Tibial nerve (tissue), 4 donors: Measurements from ENCODE around the gene SCRN2. TPM values are rescaled to one million over a fixed set of nuclear protein-coding genes. Genes with fewer than 3 reads are reported as not detected.

Experiments used
- DNase-seq, 2 donors: peaks; one replicate each; pipeline ENCODE4 v3.0.0-alpha.2; 2019; ENCODE audit warnings: low spot score in 2 of 2
- H3K27ac ChIP-seq, 4 donors: fragments of 200-600 bp; sonication (generic) in 3 of 4; one replicate each; pipeline ENCODE4 v1.5.1; 2017 to 2019; ENCODE audit warnings: mild to moderate bottlenecking in 1 of 4
- H3K27me3 ChIP-seq, 2 donors: fragments of 200-600 bp; sonication (generic) in 1 of 2; one replicate each; pipeline versions ENCODE4 v1.5.1 to v1.6.0; 2017 to 2019
- H3K36me3 ChIP-seq, 3 donors: fragments of 200-600 bp; sonication (generic); one replicate each; pipeline ENCODE4 v1.5.1; 2018 to 2019
- H3K4me1 ChIP-seq, 4 donors: fragments of 200-600 bp; sonication (generic) in 3 of 4; one replicate each; pipeline ENCODE4 v1.5.1; 2017 to 2019
- H3K4me3 ChIP-seq, 4 donors: fragments of 200-600 bp; sonication (generic) in 3 of 4; one replicate each; pipeline ENCODE4 v1.5.1; 2017 to 2019; ENCODE audit warnings: mild to moderate bottlenecking in 1 of 4, moderate library complexity in 1 of 4
- H3K9me3 ChIP-seq, 4 donors: fragments of 200-600 bp; sonication (generic) in 3 of 4; one replicate each; pipeline ENCODE4 v1.5.1; 2017 to 2019
- CTCF ChIP-seq, 5 experiments: fragments of 200-600 bp in 3 of 5; fragments of 450-650 bp in 2 of 5; sonication (generic) in 3 of 5; IDR thresholded peaks; one replicate each; pipeline ENCODE4 v1.5.1; 2016 to 2019; ENCODE audit warnings: antibody characterized with exemption in 5 of 5, mild to moderate bottlenecking in 3 of 5, moderate library complexity in 2 of 5
- EP300 ChIP-seq, 2 donors: sonication (generic); formaldehyde crosslinking; IDR thresholded peaks; one replicate each; pipeline ENCODE4 v1.6.1; 2017; ENCODE audit warnings: antibody characterized with exemption in 2 of 2, mild to moderate bottlenecking in 1 of 2
- POLR2A ChIP-seq, 2 donors: fragments of 450-650 bp; IDR thresholded peaks; one replicate each; pipeline ENCODE4 v1.6.1; 2017; ENCODE audit warnings: antibody characterized with exemption in 2 of 2, mild to moderate bottlenecking in 2 of 2, moderate library complexity in 2 of 2
- WGBS, 2 donors: methylation state at CpG; one replicate each; pipeline ENCODE4 v1.1.5; 2018; 5-methylcytosine and 5-hydroxymethylcytosine counted together
- total RNA-seq, 4 donors: library from RNA; depleted of rRNA; stranded (reverse); fragments of >200 nt; gene quantifications; one replicate each; pipeline ENCODE4 v1.1.0, GENCODE V29; 2016

SCRN2 gene
- total RNA-seq, 4 donors from 2014 or later = 49.8 to 68.6 (median 56.6) TPM

- H3K9me3 ChIP-seq = no peaks in the 10 kb centered on the region
- TF ChIP-seq EP300 (IDR thresholded peaks at IDR 0.05) (no peak), POLR2A (IDR thresholded peaks at IDR 0.05) (no peak), CTCF (IDR thresholded peaks at IDR 0.05) (no peak)
Measured at GRCh38 chr17:47792457-47792856, 48.6 kb downstream of the SCRN2 start.

GRCh38 chr17:47791025-47791424 is 50.0 kb downstream of the SCRN2 start:
- DNase-seq = no peak
- no peak overlapping the region for H3K4me3 ChIP-seq
- H3K27ac ChIP-seq = peak overlapping the region in 2 of 4 donors; percentile 5 to 63
- no peaks in the 10 kb centered on the region for H3K9me3 ChIP-seq
- H3K36me3 ChIP-seq = no peaks in the 10 kb centered on the region
- WGBS, 2 donors = 9 to 13% methylated on average over 3 of the region's 3 CpGs
- H3K4me1 ChIP-seq = peaks cover 0 to 10% (median 5%) of the 10 kb centered on the region in 4 donors
- H3K27me3 ChIP-seq = peaks cover 0 to 65% of the 10 kb centered on the region in 2 donors
- TF ChIP-seq CTCF (IDR thresholded peaks at IDR 0.05) (no peak), POLR2A (IDR thresholded peaks at IDR 0.05) (no peak), EP300 (IDR thresholded peaks at IDR 0.05) (no peak)

More at GRCh38 chr17:47792457-47792856, 48.6 kb downstream of the SCRN2 start:
- H3K27ac ChIP-seq = no peak overlapping the region
- no peak for DNase-seq
- peaks cover 0 to 10% (median 5%) of the 10 kb centered on the region in 4 donors for H3K4me1 ChIP-seq
- peaks cover 0 to 60% of the 10 kb centered on the region in 2 donors for H3K27me3 ChIP-seq
- 77 to 94% methylated on average over 1 of the region's 1 CpG for WGBS, 2 donors
- no peak overlapping the region for H3K4me3 ChIP-seq
- no peaks in the 10 kb centered on the region for H3K36me3 ChIP-seq

GRCh38 chr17:47789611-47790561 is 51.2 kb downstream of the SCRN2 start:
- H3K27ac ChIP-seq = peak overlapping the region in 2 of 4 donors; percentile 63
- peak in 1 of 2 donors; percentile 19 for DNase-seq
- peak overlapping the region; percentile 26 to 54 (median 38) for H3K4me3 ChIP-seq
- peak; percentile 39 to 67 (median 59) for TF ChIP-seq CTCF (IDR thresholded peaks at IDR 0.05)
- no peak for TF ChIP-seq POLR2A (IDR thresholded peaks at IDR 0.05)
- peaks cover 0 to 10% (median 5%) of the 10 kb centered on the region in 4 donors for H3K4me1 ChIP-seq
- H3K27me3 ChIP-seq = peaks cover 0 to 61% of the 10 kb centered on the region in 2 donors
- no peaks in the 10 kb centered on the region for H3K36me3 ChIP-seq
- no peaks in the 10 kb centered on the region for H3K9me3 ChIP-seq
- WGBS, 2 donors = 2 to 3% methylated on average over 46 to 50 of the region's 70 CpGs

Other genes with a start within 250 kb of the SCRN2 start
- gene KPNB1, start 191.4 kb downstream of the SCRN2 start, total RNA-seq = 100 to 1,000 TPM; 164 to 205 (median 181) TPM
- 10 to 100 TPM in 2 of 4 donors, 1 to 10 TPM in 2; 6.3 to 24.6 (median 9.8) TPM for gene TBKBP1, start 147.1 kb downstream of the SCRN2 start, total RNA-seq
- 1 to 10 TPM in 3 of 4 donors, not detected in 1; 1.9 to 3.3 (median 2.1) TPM for gene TBX21, start 108.0 kb downstream of the SCRN2 start, total RNA-seq
- 10 to 100 TPM in 2 of 4 donors, 1 to 10 TPM in 2; 8.6 to 19.5 (median 11.2) TPM for gene OSBPL7, start 19.5 kb downstream of the SCRN2 start, total RNA-seq
- gene MRPL10, start 9.7 kb downstream of the SCRN2 start, total RNA-seq = 10 to 100 TPM; 23.4 to 33.4 (median 29.9) TPM
- under 1 TPM in 1 of 4 donors, not detected in 3; 0.60 TPM for gene LRRC46, start 9.6 kb downstream of the SCRN2 start, total RNA-seq
- 1 to 10 TPM in 1 of 4 donors, under 1 TPM in 3; 0.30 to 1.3 (median 0.71) TPM for gene SP6, start 9.9 kb upstream of the SCRN2 start, total RNA-seq
- 1 to 10 TPM; 5.9 to 7.2 (median 7.1) TPM for gene SP2, start 55.0 kb upstream of the SCRN2 start, total RNA-seq
- gene PNPO, start 100.3 kb upstream of the SCRN2 start, total RNA-seq = 10 to 100 TPM; 36.0 to 56.8 (median 51.2) TPM
- gene PRR15L, start 116.6 kb upstream of the SCRN2 start, total RNA-seq = not detected
- gene CDK5RAP3, start 129.8 kb upstream of the SCRN2 start, total RNA-seq = 100 to 1,000 TPM; 163 to 310 (median 200) TPM
- 10 to 100 TPM; 40.5 to 73.9 (median 62.2) TPM for gene COPZ2, start 196.5 kb upstream of the SCRN2 start, total RNA-seq
- gene NFE2L1, start 207.1 kb upstream of the SCRN2 start, total RNA-seq = 100 to 1,000 TPM; 216 to 327 (median 255) TPM